ENCODE results near the gene TNFRSF12A. TPM values are rescaled to one million over a fixed set of nuclear protein-coding genes. Genes with fewer than 3 reads are reported as not detected.

TNFRSF12A gene
- total RNA-seq, 2 donors from 2014 or later: 9.7 to 11.9 TPM

DNA sequence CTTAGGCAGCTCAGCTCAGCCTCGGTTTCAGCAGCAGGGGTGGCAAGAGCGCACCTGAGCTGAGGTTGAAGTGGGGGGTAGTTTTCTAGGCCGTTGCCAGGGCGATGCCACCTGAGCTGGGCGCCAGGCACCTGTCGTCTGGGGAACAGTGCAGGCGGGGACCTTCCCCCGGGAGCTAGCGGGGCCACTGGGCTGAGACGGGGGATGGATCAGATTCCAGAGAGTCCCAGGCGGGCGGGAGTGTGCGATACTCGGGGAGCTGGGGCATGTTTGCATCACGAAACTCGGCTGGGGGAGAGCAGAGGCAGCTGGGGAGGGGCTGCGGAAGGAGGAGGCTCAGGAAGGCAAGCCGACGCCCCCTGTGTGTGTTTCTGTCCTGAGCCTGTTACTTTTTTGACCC, 7.9 kb upstream of the TNFRSF12A start:
- H3K27ac Mint-ChIP-seq: no peak overlapping the region
- peaks cover 6% of the 10 kb centered on the region for H3K4me1 Mint-ChIP-seq
- H3K9me3 Mint-ChIP-seq: no peaks in the 10 kb centered on the region
- ATAC-seq (replicated peaks): no peak
- H3K36me3 Mint-ChIP-seq (ENCODE audit: low read depth): no peaks in the 10 kb centered on the region
- no peak overlapping the region for H3K4me3 Mint-ChIP-seq
- H3K27me3 Mint-ChIP-seq: peaks cover 3% of the 10 kb centered on the region

DNA sequence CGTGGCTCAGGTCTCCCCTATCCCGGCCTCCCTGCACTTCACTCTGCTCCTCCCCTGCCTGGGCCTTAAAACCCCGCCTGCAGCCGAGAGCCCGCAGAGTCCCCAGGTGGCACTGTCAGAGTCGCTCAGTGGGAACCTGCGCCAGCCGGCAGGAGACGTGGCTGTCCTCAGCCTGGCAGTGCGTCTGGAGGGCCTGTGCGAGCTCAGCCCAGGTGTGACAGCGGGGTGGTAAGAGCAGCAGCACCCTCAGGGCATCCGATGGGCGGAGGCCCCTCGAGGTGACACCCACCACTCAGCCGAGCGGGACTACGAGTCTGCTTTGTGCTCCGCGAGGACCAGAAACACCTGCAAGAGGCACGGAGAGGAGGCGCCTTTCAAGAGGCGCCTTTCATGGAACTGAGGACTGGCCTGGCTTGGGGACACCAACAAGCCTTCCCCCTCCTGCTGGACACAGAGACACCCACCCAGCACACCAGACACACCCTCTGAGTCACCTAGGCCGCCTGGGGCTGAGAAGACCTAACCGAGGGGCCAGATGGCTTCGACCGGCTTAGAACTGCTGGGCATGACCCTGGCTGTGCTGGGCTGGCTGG, 7.2 kb upstream of the TNFRSF12A start, which contains the start of gene CLDN9:
Gene CLDN9 (plus strand): TSS at position 96 of the 593 bp plus-strand sequence. CDS start 440 bp downstream, at position 536.
- Mint-ChIP-seq H3K9me3 (no peaks in the 10 kb centered on the region), H3K27ac (no peak within 1 kb of the TSS), H3K27me3 (peaks cover 3% of the 10 kb centered on the region), H3K4me1 (peaks cover 5% of the 10 kb centered on the region), H3K36me3 (ENCODE audit: low read depth) (no peaks in the 10 kb centered on the region), H3K4me3 (no peak within 1 kb of the TSS)
- no peak for ATAC-seq (replicated peaks)

DNA sequence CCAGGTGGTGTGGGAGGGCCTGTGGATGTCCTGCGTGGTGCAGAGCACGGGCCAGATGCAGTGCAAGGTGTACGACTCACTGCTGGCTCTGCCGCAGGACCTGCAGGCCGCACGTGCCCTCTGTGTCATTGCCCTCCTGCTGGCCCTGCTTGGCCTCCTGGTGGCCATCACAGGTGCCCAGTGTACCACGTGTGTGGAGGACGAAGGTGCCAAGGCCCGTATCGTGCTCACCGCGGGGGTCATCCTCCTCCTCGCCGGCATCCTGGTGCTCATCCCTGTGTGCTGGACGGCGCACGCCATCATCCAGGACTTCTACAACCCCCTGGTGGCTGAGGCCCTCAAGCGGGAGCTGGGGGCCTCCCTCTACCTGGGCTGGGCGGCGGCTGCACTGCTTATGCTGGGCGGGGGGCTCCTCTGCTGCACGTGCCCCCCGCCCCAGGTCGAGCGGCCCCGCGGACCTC, 6.6 kb upstream of the TNFRSF12A start:
- Mint-ChIP-seq H3K4me1 (no peaks in the 10 kb centered on the region), H3K4me3 (no peak overlapping the region), H3K36me3 (ENCODE audit: low read depth) (no peaks in the 10 kb centered on the region), H3K9me3 (no peaks in the 10 kb centered on the region), H3K27me3 (peaks cover 3% of the 10 kb centered on the region), H3K27ac (no peak overlapping the region)
- ATAC-seq (replicated peaks): no peak

DNA sequence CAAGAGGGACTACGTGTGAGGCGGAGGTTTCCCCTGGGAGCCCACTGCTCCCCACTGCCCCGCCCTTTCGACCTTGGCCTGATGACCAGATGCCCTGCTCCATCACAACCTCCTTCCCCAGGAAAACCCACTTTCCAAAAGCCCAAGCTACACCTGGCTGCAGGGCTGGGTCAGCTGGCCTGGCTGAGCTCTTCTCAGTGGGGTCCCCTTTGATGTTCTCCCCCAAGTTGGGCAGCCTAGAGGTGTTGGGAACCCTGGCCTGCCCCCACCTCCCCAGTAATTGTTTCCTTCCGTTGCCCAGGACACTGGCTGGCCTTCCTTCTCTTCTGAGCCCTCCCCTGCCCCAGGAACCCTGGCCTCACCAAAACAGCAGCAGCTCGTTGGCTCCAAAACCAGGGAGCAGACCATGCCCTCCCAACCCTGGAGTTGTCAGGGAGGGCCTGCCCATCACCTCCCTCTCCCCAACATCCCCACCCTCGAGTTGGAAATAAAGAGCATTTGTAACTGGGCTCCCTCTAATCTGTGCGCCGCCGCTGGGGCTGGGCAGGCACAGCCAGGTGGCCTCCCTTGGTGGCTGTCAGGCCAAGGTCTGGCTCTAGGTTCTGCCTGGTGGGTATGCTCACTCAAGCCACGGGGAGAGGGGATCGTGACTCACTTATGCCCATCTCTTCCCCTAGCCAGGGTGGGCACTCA, 6.0 kb upstream of the TNFRSF12A start:
- Mint-ChIP-seq H3K9me3 (no peaks in the 10 kb centered on the region), H3K36me3 (ENCODE audit: low read depth) (no peaks in the 10 kb centered on the region), H3K27ac (no peak overlapping the region), H3K4me1 (no peaks in the 10 kb centered on the region), H3K4me3 (no peak overlapping the region), H3K27me3 (peaks cover 3% of the 10 kb centered on the region)
- ATAC-seq (replicated peaks): no peak

DNA sequence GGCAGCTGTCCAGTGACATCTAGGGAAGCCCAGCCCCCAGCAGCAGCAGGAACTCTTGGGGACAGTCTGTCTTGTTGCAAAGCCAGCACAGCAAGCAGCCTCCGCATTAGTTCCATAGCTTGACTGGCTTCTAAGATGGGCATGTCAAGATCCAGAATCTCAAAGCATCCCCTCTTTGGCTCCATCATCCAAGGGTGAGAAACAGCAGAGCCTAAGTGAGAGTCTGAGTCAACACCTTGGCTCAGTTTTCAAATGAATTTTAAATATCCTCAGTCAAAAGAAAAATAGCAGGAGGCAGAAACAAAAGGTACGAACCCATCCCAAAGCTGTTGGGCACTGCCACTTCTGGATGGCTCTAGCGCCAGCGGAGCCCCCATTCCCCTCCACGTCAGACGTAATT, 5.2 kb upstream of the TNFRSF12A start:
- Mint-ChIP-seq H3K36me3 (ENCODE audit: low read depth) (no peaks in the 10 kb centered on the region), H3K4me3 (no peak overlapping the region), H3K27ac (no peak overlapping the region), H3K9me3 (no peaks in the 10 kb centered on the region), H3K27me3 (peaks cover 3% of the 10 kb centered on the region), H3K4me1 (no peaks in the 10 kb centered on the region)
- no peak for ATAC-seq (replicated peaks)

DNA sequence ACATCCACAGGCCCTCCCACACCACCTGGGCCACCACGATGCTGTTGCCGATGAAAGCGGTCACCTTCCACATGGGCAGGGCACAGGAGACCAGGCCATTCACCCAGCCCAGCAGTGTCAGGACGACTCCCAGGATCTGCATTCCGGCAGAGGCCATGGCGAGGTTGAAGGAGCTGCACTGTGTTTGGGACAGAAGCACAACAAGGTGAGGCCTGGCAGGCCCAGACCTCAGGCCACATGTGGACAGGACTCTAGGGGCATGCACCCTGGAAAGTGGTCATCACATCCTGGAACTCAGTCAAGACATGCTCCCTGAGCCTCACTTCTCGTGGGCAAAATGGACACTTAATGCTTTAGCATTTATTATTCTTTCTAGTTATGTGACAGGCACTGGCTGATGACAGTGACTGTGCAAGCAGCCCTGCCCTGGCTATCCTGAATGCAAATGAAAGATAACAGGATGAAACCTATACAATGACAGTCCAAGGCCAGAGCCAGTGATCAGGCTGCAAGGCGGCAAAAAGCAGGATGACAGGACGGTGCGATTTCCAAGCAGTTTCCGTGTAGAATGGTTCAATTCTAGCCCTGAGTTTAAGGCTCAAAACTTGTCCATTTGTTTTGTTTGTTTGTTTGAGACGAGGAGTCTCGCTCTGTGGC, 4.2 kb upstream of the TNFRSF12A start:
- H3K27me3 Mint-ChIP-seq: peaks cover 3% of the 10 kb centered on the region
- no peaks in the 10 kb centered on the region for H3K4me1 Mint-ChIP-seq
- no peaks in the 10 kb centered on the region for H3K36me3 Mint-ChIP-seq (ENCODE audit: low read depth)
- ATAC-seq (replicated peaks): no peak
- H3K4me3 Mint-ChIP-seq: no peak overlapping the region
- no peak overlapping the region for H3K27ac Mint-ChIP-seq
- no peaks in the 10 kb centered on the region for H3K9me3 Mint-ChIP-seq

DNA sequence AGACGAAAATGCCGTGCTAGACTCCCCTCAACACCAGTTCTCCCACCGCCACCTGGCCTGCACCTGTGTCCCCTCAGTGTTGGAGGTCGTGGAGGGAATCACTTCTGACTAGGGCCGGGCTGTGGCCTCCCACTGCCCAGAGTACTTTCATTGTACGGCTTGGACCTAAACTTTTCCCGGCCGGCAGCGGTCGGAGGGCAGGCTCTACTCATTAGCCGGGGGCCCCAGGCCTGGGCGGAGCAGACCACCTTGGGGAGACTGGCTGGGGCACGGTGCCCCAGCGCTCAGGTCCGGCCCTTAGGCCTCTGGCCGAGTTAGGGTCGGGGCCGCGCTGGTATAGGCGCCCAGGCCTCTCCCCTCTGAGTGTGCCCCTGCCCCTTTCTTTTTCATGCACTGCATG, 2.8 kb upstream of the TNFRSF12A start:
- H3K4me3 Mint-ChIP-seq: no peak overlapping the region
- no peaks in the 10 kb centered on the region for H3K9me3 Mint-ChIP-seq
- H3K27ac Mint-ChIP-seq: no peak overlapping the region
- peaks cover 12% of the 10 kb centered on the region for H3K4me1 Mint-ChIP-seq
- no peak for ATAC-seq (replicated peaks)
- H3K36me3 Mint-ChIP-seq (ENCODE audit: low read depth): peaks cover 12% of the 10 kb centered on the region
- H3K27me3 Mint-ChIP-seq: peaks cover 3% of the 10 kb centered on the region

DNA sequence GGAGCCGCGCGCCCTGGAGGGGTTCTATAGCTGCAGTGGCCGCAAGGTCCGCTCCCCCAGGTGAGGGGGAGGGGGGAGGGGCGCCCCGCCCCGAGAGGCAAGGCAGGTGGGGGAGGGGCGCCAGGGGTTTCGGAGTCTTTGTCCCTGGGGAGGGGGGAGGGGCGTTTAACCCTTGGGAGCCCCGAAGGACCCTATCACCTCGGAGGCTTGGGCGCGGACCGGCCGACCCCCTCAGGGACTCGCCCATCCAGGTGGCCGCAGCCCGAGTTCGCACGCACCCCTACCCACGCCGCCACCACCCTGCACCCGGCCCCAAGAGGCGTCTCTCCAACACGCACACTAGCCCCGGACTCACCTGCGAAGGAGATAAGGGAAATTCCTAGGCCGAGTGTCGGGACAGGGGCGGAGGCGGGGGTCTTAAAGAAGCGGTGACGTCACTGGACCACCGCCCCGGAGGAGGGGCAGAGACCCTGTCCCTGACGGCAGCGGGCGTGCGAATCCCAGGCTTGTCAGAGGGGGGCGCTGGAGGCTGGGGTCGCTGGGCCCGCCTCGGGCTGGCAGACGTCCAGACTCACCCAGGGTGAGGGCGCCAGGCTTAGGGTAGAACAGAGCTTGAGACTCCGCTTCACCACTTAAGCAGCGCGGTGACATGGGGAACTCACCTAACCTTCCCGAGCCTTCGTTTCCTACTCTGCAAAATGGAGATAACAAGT, 2.2 kb upstream of the TNFRSF12A start, which contains the start of gene CLDN6:
Gene CLDN6 (minus strand): TSS at position 390 of the 713 bp plus-strand sequence. CDS start 2,162 bp downstream, outside the sequence.
- no peak for ATAC-seq (replicated peaks)
- Mint-ChIP-seq H3K9me3 (no peaks in the 10 kb centered on the region), H3K36me3 (ENCODE audit: low read depth) (peaks cover 18% of the 10 kb centered on the region), H3K4me3 (no peak within 1 kb of the TSS), H3K27me3 (peaks cover 3% of the 10 kb centered on the region), H3K4me1 (peaks cover 18% of the 10 kb centered on the region), H3K27ac (no peak within 1 kb of the TSS)

DNA sequence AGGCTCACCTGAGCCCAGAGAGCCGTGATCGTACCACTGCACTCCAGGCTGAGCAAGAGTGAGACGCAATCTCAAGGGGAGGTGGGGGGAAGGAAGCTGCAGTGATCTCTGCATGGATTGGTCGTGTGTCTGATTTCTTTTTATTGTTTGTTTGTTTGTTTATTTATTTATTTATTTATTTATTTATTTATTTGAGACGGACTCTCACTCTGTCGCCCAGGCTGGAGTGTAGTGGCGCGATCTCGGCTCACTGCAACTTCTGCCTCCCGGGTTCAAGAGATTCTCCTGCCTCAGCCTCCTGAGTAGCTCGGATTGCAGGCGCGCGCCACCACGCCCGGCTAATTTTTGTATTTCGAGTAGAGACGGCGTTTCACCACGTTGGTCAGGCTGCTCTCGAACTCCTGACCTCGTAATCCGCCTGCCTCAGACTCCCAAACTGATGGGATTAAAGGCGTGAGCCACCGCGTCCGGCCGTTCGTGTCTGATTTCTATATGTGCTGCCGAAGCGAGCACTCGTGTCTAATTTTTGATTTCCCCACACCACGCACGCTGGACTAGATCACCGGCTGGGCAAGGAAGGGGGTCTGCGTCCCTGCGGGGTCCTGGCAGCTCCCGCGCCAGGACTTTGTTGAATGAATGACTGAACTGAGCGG, 448 bp upstream of the TNFRSF12A start:
- no peaks in the 10 kb centered on the region for H3K27me3 Mint-ChIP-seq
- no peaks in the 10 kb centered on the region for H3K9me3 Mint-ChIP-seq
- no peak for ATAC-seq (replicated peaks)
- H3K4me3 Mint-ChIP-seq: peak overlapping the region; percentile 82
- peaks cover 23% of the 10 kb centered on the region for H3K4me1 Mint-ChIP-seq
- H3K36me3 Mint-ChIP-seq (ENCODE audit: low read depth): peaks cover 31% of the 10 kb centered on the region
- peak overlapping the region; percentile 62 for H3K27ac Mint-ChIP-seq

DNA sequence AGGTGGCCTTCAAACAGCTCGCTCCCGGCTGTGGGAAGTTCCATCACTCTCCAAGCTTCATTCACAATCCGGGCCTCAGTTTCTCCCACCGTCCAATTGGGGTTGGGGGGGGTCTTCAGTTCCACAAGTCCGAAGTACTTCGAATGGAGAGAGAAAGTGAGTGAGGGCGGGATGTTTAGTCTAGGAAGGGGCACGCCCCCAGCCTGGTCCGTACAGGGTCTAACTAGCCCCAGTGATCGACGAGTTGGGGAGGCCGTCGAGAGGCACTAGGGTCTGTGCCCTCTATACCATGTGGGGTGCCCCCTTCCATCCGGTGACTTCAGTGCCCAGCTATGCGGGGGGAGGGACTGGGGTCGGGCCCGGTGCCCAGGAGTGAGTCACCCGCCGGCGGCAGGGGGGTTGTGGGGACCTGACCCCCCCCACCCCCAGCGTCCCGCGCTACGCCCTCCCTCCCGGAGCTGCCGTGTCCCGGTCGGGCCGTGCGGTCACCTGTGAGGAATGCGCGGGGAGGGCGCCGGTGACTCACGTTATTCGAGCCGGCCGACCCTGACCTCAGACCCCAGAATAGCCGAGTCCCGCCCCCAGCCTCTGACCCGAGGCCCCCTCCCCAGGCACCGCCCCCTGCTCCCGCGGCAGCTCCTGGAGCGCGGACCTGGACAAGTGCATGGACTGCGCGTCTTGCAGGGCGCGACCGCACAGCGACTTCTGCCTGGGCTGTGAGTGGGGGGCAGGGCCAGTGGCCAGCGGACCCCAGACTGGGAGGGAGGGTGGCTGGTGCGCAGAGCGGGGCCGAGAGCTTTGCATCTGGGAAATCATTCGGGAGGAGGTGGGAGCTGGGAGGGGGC, 658 bp downstream of the TNFRSF12A start:
- H3K27me3 Mint-ChIP-seq: no peaks in the 10 kb centered on the region
- H3K36me3 Mint-ChIP-seq (ENCODE audit: low read depth): peaks cover 41% of the 10 kb centered on the region
- H3K4me3 Mint-ChIP-seq: peak overlapping the region; percentile 82
- H3K9me3 Mint-ChIP-seq: no peaks in the 10 kb centered on the region
- ATAC-seq (replicated peaks): peak; percentile 5
- H3K4me1 Mint-ChIP-seq: peaks cover 23% of the 10 kb centered on the region
- H3K27ac Mint-ChIP-seq: peak overlapping the region; percentile 90

DNA sequence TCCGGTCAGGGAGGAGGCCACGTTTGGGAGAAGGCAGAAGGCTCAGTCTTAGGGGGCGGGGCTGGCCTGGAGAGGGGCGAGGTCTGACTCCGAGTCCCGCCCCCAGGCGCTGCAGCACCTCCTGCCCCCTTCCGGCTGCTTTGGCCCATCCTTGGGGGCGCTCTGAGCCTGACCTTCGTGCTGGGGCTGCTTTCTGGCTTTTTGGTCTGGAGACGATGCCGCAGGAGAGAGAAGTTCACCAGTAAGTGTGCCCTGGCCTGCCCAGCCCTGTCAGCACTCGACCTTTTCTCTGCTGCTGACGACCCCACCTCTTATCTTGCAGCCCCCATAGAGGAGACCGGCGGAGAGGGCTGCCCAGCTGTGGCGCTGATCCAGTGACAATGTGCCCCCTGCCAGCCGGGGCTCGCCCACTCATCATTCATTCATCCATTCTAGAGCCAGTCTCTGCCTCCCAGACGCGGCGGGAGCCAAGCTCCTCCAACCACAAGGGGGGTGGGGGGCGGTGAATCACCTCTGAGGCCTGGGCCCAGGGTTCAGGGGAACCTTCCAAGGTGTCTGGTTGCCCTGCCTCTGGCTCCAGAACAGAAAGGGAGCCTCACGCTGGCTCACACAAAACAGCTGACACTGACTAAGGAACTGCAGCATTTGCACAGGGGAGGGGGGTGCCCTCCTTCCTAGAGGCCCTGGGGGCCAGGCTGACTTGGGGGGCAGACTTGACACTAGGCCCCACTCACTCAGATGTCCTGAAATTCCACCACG, 1.5 kb downstream of the TNFRSF12A start:
- H3K27ac Mint-ChIP-seq: peak overlapping the region; percentile 90
- H3K9me3 Mint-ChIP-seq: no peaks in the 10 kb centered on the region
- peak overlapping the region; percentile 82 for H3K4me3 Mint-ChIP-seq
- H3K27me3 Mint-ChIP-seq: no peaks in the 10 kb centered on the region
- peaks cover 23% of the 10 kb centered on the region for H3K4me1 Mint-ChIP-seq
- H3K36me3 Mint-ChIP-seq (ENCODE audit: low read depth): peaks cover 49% of the 10 kb centered on the region
- ATAC-seq (replicated peaks): peak; percentile 46

DNA sequence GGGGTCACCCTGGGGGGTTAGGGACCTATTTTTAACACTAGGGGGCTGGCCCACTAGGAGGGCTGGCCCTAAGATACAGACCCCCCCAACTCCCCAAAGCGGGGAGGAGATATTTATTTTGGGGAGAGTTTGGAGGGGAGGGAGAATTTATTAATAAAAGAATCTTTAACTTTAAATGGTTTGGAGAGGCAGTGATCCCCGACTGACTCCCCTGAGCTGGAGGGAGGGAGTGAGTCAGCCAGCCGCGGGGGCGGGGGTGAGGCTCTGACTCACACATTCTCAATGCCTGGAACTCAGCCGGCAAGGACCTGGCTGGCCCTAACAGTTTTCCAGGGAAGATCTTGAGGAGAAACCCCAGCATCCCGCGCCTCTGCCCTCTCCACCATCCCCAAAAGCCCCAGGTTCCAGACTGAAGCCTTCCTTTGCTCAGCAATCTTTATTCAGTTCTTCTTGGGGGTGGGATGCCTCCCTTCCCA, 2.1 kb downstream of the TNFRSF12A start:
- peak; percentile 51 for ATAC-seq (replicated peaks)
- peaks cover 23% of the 10 kb centered on the region for H3K4me1 Mint-ChIP-seq
- peak overlapping the region; percentile 90 for H3K27ac Mint-ChIP-seq
- H3K4me3 Mint-ChIP-seq: peak overlapping the region; percentile 82
- peaks cover 55% of the 10 kb centered on the region for H3K36me3 Mint-ChIP-seq (ENCODE audit: low read depth)
- H3K27me3 Mint-ChIP-seq: no peaks in the 10 kb centered on the region
- H3K9me3 Mint-ChIP-seq: no peaks in the 10 kb centered on the region
